VCaP (cell line): ENCODE measurements around the gene CHD9.
"Not testable (repeated sequence)": the region's sequence is repeated elsewhere in the genome, so short reads cannot be mapped to it uniquely, and the experiment has no call there.

Experiments used
- H3K27ac ChIP-seq: fragments of 450-650 bp; 2 replicates; pipeline ENCODE4 v1.5.1; 2017
- TF ChIP-seq, protein P1 (sequence below): fragments of 450-650 bp; conservative IDR thresholded peaks from 2 replicates; pipeline ENCODE4 v1.5.1; 2017; ENCODE audit warnings: mild to moderate bottlenecking, moderate library complexity

The CHD9 gene

DNA sequence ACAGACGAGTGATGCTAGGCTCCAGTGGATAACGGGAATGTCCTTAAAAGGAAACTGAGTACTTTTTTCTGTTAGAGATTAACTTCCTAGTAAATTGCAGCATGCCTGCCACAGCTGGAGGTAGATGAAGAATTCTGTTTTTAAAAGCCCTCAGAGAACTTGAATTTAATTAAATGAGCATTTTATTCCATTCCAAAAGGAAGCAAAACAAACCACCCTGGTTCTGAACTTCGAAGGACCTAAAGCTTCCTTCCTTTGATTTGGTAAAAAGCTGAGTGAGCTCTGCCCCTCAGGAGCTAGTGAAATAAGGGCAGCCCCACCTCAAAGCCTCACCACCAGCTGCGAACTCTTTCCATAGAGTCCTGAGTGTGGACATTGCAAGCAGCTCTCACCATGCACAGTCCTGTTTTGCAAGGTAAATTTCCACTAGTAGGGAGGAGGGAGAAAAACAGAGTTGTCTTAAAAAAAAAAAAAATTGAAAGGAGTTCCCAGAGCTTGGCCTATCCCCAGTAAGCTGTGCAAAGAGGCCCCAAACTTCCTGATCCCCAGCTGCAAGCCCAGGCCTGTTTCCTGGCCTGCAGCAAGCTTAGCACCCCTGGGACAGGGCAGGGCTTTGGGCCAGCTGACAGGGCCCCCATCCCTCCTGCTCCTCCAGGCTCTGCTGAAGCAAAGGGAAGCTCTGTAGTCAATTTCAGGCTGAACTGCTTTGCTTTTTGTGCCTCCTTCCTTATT lies 13.3 kb upstream of the CHD9 start:
- peak overlapping the region; percentile 60 for H3K27ac ChIP-seq

GRCh38 chr16:53042235-53042701 lies 12.5 kb upstream of the CHD9 start:
- H3K27ac ChIP-seq: peak overlapping the region; percentile 60

More for the DNA sequence above, 13.3 kb upstream of the CHD9 start:
- TF ChIP-seq, protein P1, sequence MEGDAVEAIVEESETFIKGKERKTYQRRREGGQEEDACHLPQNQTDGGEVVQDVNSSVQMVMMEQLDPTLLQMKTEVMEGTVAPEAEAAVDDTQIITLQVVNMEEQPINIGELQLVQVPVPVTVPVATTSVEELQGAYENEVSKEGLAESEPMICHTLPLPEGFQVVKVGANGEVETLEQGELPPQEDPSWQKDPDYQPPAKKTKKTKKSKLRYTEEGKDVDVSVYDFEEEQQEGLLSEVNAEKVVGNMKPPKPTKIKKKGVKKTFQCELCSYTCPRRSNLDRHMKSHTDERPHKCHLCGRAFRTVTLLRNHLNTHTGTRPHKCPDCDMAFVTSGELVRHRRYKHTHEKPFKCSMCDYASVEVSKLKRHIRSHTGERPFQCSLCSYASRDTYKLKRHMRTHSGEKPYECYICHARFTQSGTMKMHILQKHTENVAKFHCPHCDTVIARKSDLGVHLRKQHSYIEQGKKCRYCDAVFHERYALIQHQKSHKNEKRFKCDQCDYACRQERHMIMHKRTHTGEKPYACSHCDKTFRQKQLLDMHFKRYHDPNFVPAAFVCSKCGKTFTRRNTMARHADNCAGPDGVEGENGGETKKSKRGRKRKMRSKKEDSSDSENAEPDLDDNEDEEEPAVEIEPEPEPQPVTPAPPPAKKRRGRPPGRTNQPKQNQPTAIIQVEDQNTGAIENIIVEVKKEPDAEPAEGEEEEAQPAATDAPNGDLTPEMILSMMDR: no peak

GRCh38 chr16:53043428-53043831 lies 11.4 kb upstream of the CHD9 start:
- no peak overlapping the region for H3K27ac ChIP-seq
- TF ChIP-seq, protein P1: no peak

More at GRCh38 chr16:53042235-53042701, 12.5 kb upstream of the CHD9 start:
- TF ChIP-seq, protein P1: no peak

DNA sequence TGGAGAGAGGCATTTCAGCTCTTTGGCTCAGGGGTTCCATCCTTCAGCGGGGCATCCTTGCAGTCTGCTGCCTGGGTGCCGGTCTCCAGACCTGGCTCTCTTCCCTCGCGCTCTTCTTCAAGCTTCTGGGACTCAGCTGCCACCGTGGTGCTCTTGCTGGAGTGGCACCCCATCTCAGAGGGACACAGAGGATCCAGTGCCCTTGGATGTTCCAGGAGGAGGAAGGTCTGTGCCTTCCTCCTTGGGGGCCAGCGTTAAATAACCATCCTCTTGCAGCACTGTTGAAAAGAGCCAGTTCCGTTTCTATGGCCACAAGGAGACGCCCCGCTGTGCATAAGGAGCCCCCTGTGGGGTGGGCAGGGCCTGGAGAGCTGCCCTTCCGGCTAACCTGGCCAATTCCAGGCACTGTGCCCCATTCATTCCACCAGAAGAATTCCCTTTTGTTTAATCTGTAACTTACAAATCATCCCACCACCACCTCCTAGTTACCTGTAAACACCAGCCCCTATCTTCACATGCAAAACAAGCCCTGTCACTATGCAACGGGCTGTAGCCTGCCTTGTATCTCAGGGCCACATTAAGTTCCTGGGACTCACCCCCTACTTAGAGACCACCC lies 10.7 kb upstream of the CHD9 start:
- peak overlapping the region; percentile 72; the same call in 1 of the 2 replicates for H3K27ac ChIP-seq
- TF ChIP-seq, protein P1: no peak

GRCh38 chr16:53045341-53046220 lies 9.2 kb upstream of the CHD9 start:
- TF ChIP-seq, protein P1: no peak
- peak overlapping the region; percentile 72 for H3K27ac ChIP-seq

- not testable (repeated sequence) for H3K27ac ChIP-seq
Observed at GRCh38 chr16:53047515-53047914, 7.3 kb upstream of the CHD9 start.

- TF ChIP-seq, protein P1: no peak
Observed at GRCh38 chr16:53048139-53048915, 6.5 kb upstream of the CHD9 start.

GRCh38 chr16:53051255-53051654 lies 3.5 kb upstream of the CHD9 start:
- not testable (repeated sequence) for H3K27ac ChIP-seq

More at GRCh38 chr16:53048139-53048915, 6.5 kb upstream of the CHD9 start:
- no peak overlapping the region for H3K27ac ChIP-seq
